MM.1S (cell line): ENCODE data around the gene PLEKHA5.

Source experiments
- DNase-seq: peaks from one replicate; pipeline ENCODE4 v3.0.0-alpha.2; 2015
- H2AFZ ChIP-seq: fragments of 300-600 bp; sonication (generic); 2 replicates; pipeline ENCODE4 v1.6.0; 2016; ENCODE audit warnings: antibody characterized with exemption, low read length
- H3F3A ChIP-seq: fragments of 300-600 bp; sonication (generic); 2 replicates; pipeline ENCODE4 v1.6.1; 2016; ENCODE audit warnings: mild to moderate bottlenecking, antibody characterized with exemption, low read length, moderate library complexity, mixed read lengths; ENCODE audit not compliant: insufficient read depth
- H3K27ac ChIP-seq: fragments of 300-600 bp; sonication (generic); 2 replicates; pipeline ENCODE4 v1.5.1; 2016; ENCODE audit warnings: mild to moderate bottlenecking, low read length
- H3K27me3 ChIP-seq: fragments of 300-600 bp; sonication (generic); replicated peaks from 2 replicates; pipeline ENCODE4 v1.6.0; 2016; ENCODE audit warnings: low read length; ENCODE audit not compliant: insufficient read depth
- H3K36me3 ChIP-seq: fragments of 300-600 bp; sonication (generic); replicated peaks from 2 replicates; pipeline ENCODE4 v1.6.1; 2016; ENCODE audit warnings: mild to moderate bottlenecking, low read length, mixed read lengths; ENCODE audit not compliant: insufficient read depth
- H3K4me1 ChIP-seq: fragments of 300-600 bp; sonication (generic); 2 replicates; pipeline ENCODE4 v1.6.1; 2016; ENCODE audit warnings: low read length, mixed read lengths
- H3K4me2 ChIP-seq: fragments of 300-600 bp; sonication (generic); 2 replicates; pipeline ENCODE4 v1.6.0; 2016; ENCODE audit warnings: low read depth, low read length
- H3K4me3 ChIP-seq: fragments of 300-600 bp; sonication (generic); 2 replicates; pipeline ENCODE4 v1.5.1; 2016; ENCODE audit warnings: low read length, mixed read lengths
- H3K79me2 ChIP-seq: fragments of 300-600 bp; sonication (generic); 2 replicates; pipeline ENCODE4 v1.6.1; 2016; ENCODE audit warnings: mixed run types, low read length, mixed read lengths
- H3K9ac ChIP-seq: fragments of 300-600 bp; sonication (generic); 2 replicates; pipeline ENCODE4 v1.6.1; 2016; ENCODE audit warnings: low read length, mixed read lengths
- H3K9me2 ChIP-seq: fragments of 300-600 bp; sonication (generic); replicated peaks from 2 replicates; pipeline ENCODE4 v1.6.1; 2016; ENCODE audit warnings: mild to moderate bottlenecking, low read length, mixed read lengths; ENCODE audit not compliant: insufficient read depth
- H3K9me3 ChIP-seq: fragments of 300-600 bp; sonication (generic); replicated peaks from 2 replicates; pipeline ENCODE4 v1.6.1; 2016; ENCODE audit warnings: mild to moderate bottlenecking, low read length, mixed read lengths; ENCODE audit not compliant: insufficient read depth
- H4K20me1 ChIP-seq: fragments of 300-600 bp; sonication (generic); 2 replicates; pipeline ENCODE4 v1.6.1; 2016; ENCODE audit warnings: mild to moderate bottlenecking, low read length, moderate library complexity, mixed read lengths; ENCODE audit not compliant: insufficient read depth
- CTCF ChIP-seq: fragments of 300-600 bp; sonication (generic); IDR thresholded peaks from 2 replicates; pipeline ENCODE4 v1.5.1; 2016; ENCODE audit warnings: antibody characterized with exemption, low read length, mixed read lengths
- EZH2 ChIP-seq: fragments of 300-600 bp; sonication (generic); optimal IDR thresholded peaks from 2 replicates; pipeline ENCODE3; 2017; ENCODE audit warnings: low read depth, mild to moderate bottlenecking, antibody characterized with exemption, low read length, mixed read lengths
- EZH2phosphoT487 ChIP-seq: fragments of 300-600 bp; sonication (generic); IDR thresholded peaks from 2 replicates; pipeline ENCODE4 v1.6.1; 2018; ENCODE audit warnings: antibody characterized with exemption, low read length

PLEKHA5 gene

GRCh38 chr12:19306366-19306765 is 176.8 kb downstream of the PLEKHA5 start:
- H3K9me3 ChIP-seq: no peaks in the 10 kb centered on the region

GRCh38 chr12:19307451-19307850 is 177.9 kb downstream of the PLEKHA5 start:
- H3K9me2 ChIP-seq: no peaks in the 10 kb centered on the region
- no peak overlapping the region for H3K4me2 ChIP-seq
- no peaks in the 10 kb centered on the region for H3K4me1 ChIP-seq
- H3F3A ChIP-seq: no peaks in the 10 kb centered on the region
- TF ChIP-seq CTCF (no peak), EZH2phosphoT487 (no peak), EZH2 (no peak)
- no peak for DNase-seq
- no peaks in the 10 kb centered on the region for H3K27me3 ChIP-seq
- H3K27ac ChIP-seq: no peak overlapping the region
- no peaks in the 10 kb centered on the region for H3K79me2 ChIP-seq
- H4K20me1 ChIP-seq: no peaks in the 10 kb centered on the region
- no peak overlapping the region for H3K4me3 ChIP-seq
- no peak overlapping the region for H2AFZ ChIP-seq
- no peak overlapping the region for H3K9ac ChIP-seq
- no peaks in the 10 kb centered on the region for H3K36me3 ChIP-seq
- H3K9me3 ChIP-seq: no peaks in the 10 kb centered on the region

More at GRCh38 chr12:19306366-19306765, 176.8 kb downstream of the PLEKHA5 start:
- Histone ChIP-seq H4K20me1 (no peaks in the 10 kb centered on the region), H3K4me3 (no peak overlapping the region), H2AFZ (no peak overlapping the region), H3K4me2 (no peak overlapping the region), H3K9me2 (no peaks in the 10 kb centered on the region), H3K4me1 (no peaks in the 10 kb centered on the region), H3F3A (no peaks in the 10 kb centered on the region), H3K27ac (no peak overlapping the region), H3K79me2 (no peaks in the 10 kb centered on the region), H3K9ac (no peak overlapping the region), H3K27me3 (no peaks in the 10 kb centered on the region), H3K36me3 (no peaks in the 10 kb centered on the region)
- no peak for DNase-seq
- no peak for TF ChIP-seq EZH2
- no peak for TF ChIP-seq EZH2phosphoT487
- no peak for TF ChIP-seq CTCF

- Histone ChIP-seq H3K4me2 (no peak overlapping the region), H3K4me1 (no peaks in the 10 kb centered on the region), H3K9me2 (no peaks in the 10 kb centered on the region), H3K9me3 (no peaks in the 10 kb centered on the region), H3F3A (no peaks in the 10 kb centered on the region), H2AFZ (no peak overlapping the region), H4K20me1 (no peaks in the 10 kb centered on the region), H3K27ac (no peak overlapping the region), H3K9ac (no peak overlapping the region), H3K79me2 (no peaks in the 10 kb centered on the region), H3K36me3 (no peaks in the 10 kb centered on the region), H3K27me3 (no peaks in the 10 kb centered on the region), H3K4me3 (no peak overlapping the region)
- TF ChIP-seq CTCF (no peak), EZH2phosphoT487 (no peak), EZH2 (no peak)
- no peak for DNase-seq
Measured at GRCh38 chr12:19311165-19311564, 181.6 kb downstream of the PLEKHA5 start.
